ENCODE data around the gene ZNF664.

DNA sequence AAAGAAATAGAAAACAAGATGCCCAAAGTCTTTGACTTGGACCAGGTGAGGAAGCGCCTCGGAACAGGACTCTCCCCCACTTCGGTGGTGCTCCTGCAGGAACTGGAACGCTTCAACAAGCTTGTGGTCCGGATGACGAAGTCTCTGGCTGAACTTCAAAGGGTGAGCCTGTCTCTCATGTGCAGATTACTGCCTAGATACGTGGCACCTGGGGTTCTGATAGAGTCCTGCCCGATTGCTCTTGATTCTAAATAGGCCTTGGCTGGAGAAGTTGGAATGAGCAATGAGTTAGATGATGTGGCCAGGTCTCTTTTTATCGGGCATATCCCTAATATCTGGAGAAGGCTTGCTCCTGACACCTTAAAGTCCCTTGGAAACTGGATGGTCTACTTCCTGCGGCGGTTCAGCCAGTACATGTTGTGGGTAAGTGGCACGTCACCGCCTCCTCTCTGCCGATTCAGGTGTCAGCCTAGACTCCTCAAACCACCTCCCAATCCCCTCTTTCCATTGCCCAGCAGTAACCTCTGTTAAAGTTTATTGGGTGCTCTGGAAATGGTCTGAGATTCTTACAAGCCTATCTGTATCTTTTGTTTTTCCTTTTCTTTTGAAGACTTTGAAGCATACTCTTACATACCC is 41.2 kb upstream of the ZNF664 start:
- TF ChIP-seq, protein P1, sequence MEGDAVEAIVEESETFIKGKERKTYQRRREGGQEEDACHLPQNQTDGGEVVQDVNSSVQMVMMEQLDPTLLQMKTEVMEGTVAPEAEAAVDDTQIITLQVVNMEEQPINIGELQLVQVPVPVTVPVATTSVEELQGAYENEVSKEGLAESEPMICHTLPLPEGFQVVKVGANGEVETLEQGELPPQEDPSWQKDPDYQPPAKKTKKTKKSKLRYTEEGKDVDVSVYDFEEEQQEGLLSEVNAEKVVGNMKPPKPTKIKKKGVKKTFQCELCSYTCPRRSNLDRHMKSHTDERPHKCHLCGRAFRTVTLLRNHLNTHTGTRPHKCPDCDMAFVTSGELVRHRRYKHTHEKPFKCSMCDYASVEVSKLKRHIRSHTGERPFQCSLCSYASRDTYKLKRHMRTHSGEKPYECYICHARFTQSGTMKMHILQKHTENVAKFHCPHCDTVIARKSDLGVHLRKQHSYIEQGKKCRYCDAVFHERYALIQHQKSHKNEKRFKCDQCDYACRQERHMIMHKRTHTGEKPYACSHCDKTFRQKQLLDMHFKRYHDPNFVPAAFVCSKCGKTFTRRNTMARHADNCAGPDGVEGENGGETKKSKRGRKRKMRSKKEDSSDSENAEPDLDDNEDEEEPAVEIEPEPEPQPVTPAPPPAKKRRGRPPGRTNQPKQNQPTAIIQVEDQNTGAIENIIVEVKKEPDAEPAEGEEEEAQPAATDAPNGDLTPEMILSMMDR (IDR thresholded peaks at IDR 0.05) = no peak
- no peak for TF ChIP-seq POLR2A (IDR thresholded peaks at IDR 0.05)

Data from upper lobe of left lung (tissue), 4 donors.